HG02973 (cell line): ENCODE results near the gene ZMYM2.
A peak's percentile ranks its signal among the peaks of the same experiment; 100 is the strongest.
"Not testable (repeated sequence)": the region's sequence is repeated elsewhere in the genome, so short reads cannot be mapped to it uniquely, and the experiment has no call there.

Source experiments
- ATAC-seq: cut with Tn5 transposase; IDR thresholded peaks from one replicate; pipeline ENCODE4 v1.9.1; 2021; ENCODE audit warnings: moderate library complexity; ENCODE audit not compliant: unreplicated experiment

ZMYM2 gene

DNA sequence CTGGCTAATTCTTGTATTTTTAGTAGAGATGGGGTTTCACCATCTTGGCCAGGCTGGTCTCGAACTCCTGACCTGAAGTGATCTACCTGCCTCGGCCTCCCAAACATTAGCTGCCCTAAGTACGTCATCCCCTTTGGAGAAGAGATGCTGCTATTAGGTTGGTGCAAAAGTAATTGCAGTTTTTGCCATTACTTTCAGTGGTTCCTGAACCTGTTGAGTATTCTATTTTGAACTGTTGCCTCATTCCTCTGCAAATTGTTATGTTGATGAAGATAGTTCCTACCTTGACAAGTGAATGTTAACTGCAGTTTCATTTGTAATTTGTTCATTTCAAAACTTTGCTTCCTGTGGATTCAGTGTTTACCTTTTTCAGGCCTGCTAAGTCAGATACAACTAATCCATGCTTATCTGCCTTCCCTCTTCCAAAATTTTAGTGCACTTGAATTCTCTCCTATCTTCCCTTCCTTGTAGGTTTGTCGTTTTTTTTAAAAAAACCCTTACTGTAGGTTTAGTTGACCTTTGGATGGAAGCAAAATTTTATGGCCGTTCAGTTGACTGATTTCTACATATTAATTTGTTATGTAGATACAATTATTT is 24.0 kb downstream of the ZMYM2 start:
- ATAC-seq, result no peak

DNA sequence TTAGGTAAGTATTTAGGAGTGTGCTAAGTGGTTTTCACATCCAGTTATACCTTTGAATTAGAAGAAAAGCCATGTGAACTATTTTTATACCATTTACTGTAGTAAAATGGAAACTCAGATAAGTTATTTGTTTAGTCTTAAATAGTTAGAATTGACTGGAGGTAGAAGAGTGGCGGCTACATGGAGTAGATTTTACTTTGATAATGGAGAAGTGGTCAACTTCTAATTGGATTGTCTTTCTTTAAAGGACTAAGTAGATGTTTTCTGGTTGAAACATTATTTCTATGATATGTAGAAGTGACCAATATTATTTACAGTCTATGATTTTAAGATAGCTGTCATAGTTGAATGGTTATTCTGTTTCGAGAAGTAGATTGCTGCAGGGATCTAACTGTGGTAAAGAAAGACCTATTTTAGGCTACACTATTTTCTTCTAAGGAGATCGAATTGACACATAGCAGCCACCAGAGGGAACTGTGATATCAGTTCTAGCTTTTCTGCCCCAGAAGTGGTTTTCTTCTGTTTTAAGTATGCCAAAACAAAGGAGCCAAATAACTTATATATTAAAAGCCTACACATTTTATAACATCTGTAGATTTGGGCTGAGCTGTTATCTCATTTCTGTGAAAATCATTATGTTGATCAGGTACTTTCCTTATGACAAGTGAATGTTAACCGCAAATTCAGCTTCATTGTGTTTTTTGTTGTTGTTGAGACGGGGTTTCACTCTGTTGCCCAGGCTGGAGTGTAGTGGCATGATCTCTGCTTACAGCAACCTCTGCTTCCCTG is 26.1 kb downstream of the ZMYM2 start:
- ATAC-seq, result peak; percentile 68

DNA sequence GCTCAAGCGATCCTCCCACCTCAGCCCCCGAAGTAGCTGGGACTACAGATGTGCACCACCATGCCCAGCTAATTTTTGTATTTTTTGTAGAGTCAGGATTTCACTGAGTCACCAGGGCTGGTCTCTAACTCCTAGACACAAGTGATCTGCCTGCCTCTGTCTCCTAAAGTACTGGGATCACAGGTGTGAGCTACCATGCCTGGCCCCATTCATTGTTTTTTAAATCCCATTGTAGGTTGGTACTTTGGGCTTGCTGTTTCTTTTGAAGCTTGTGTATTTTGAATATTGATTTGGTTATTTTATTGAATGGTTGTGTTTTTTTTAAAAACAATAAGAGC is 26.7 kb downstream of the ZMYM2 start:
- ATAC-seq, result no peak

DNA sequence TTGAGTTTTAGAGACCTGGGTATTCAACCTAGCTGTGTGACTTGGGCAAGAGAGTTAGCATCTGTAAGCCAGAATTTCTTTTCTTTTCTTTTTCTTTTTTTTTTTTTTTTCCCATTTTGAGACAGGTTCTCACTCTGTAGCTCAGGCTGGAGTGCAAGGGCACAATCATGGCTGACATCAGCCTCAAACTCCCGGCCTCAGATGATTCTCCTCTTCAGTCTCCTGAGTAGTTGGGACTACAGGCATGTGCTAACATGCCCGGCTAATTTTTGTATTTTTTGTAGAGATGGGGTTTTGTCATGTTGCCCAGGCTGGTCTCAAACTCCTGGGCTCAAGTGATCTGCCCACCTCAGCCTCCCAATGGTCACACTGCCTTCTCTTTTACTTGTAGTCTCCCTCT is 33.0 kb downstream of the ZMYM2 start:
- no peak for ATAC-seq

DNA sequence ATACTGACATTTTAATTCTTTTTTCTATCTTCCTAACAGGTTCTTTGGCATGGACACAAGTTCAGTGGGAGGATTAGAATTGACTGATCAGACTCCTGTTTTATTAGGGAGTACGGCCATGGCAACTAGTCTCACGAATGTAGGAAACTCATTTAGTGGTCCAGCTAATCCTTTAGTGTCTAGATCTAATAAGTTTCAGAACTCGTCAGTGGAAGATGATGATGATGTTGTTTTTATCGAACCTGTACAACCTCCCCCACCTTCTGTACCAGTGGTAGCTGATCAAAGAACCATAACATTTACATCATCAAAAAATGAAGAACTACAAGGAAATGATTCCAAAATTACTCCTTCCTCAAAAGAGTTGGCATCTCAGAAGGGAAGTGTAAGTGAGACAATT is 34.5 kb downstream of the ZMYM2 start:
- no peak for ATAC-seq

DNA sequence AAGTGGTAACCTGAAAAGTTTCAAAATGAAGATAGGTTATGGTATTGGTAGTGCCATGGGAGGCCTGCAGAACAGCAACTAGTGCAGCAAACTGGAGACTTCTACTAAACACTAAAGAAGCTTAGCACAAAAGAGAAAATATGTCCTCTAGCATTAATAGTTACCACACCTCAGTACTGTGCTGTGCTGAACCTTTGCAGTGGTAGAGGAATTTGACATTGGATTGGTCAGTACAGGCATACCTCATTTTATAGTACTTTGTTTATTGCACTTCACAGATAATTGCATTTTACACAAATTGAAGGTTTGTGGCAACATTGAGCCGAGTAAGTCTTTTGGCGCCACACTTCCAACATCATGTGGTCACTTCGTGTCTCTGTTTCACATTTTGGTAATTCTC is 40.4 kb downstream of the ZMYM2 start:
- ATAC-seq, result no peak

DNA sequence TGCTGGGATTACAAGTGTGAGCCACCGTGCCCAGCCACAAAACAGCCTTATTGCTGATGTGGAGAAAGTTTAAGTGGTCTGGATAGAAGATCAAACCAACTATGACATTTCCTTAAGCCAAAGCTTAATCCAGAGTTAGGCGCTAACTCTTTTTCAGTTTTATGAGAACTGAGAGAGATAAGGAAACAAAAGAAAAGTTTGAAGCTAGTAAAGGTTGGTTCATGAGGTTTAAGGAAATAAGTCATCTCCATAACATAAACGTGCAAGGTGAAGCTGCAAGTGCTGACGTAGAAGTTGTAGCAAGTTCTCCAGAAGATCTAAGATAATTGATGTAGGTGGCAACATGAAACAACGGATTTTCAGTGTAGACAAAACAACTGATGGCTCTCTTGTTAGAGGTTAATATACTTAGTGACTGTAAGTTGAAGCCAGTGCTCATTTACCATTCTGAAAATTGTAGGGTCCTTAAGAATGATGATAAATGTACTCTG is 41.6 kb downstream of the ZMYM2 start:
- no peak for ATAC-seq

DNA sequence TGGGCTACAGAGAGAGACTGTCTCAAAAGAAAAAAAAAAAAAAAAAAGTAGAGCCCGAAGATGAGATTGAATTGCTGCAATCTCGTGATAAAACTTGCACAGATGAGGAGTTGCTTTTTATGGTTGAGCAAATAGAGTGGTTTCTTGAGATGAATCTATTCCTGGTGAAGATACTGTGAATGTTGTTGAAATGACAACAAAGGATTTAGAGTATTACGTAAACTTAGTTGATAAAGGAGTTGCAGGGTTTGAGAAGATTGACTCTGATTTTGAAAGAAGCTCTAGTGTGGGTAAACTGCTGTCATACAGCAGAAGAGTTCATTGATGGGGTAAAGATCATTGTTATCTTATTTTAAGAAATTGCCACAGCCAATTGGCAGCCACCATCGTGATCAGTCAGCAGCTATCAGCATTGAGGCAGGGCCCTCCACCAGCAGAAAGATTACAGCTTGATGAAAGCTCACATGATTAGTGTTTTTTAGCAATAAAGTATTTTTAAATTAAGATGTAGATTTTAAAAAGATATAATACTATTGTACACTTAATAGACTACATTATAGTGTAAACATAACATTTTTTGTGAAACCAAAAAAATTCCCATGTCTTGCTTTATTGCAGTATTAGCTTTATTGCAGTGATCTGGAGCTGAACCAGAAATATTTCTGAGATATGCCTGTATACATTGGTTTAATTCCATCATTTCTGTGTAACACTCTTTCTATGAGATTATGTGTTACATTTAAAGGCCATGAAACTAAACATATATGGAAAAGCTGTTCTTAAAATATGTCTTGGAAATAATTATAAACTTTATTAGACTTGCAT is 43.1 kb downstream of the ZMYM2 start:
- no peak for ATAC-seq

DNA sequence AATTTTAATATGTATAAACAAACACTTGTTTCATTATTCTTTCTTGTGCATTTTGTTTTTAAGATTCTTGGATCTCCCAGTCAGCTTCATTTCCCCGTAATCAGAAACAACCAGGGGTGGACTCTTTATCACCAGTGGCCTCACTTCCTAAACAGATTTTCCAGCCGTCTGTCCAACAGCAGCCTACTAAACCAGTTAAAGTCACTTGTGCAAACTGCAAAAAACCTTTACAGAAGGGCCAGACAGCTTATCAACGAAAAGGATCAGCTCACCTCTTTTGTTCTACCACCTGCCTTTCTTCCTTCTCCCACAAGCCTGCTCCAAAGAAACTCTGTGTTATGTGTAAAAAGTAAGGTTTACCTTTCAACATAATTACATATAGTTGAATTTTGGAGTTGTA is 44.3 kb downstream of the ZMYM2 start:
- no peak for ATAC-seq

DNA sequence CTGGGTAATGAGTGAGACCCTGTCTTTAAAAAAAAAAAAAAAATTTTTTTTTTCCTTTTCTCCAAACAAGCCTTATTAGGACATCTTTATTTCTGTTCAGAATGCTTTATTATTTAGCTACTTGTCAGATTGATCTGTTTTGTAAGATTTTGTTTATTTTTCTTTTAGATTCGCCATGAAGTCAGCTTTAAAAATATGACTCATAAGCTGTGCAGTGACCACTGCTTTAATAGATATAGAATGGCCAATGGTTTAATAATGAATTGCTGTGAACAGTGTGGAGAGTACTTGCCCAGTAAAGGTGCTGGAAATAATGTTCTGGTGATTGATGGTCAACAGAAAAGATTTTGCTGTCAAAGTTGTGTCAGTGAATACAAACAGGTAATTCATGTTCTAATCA is 47.7 kb downstream of the ZMYM2 start:
- no peak for ATAC-seq

DNA sequence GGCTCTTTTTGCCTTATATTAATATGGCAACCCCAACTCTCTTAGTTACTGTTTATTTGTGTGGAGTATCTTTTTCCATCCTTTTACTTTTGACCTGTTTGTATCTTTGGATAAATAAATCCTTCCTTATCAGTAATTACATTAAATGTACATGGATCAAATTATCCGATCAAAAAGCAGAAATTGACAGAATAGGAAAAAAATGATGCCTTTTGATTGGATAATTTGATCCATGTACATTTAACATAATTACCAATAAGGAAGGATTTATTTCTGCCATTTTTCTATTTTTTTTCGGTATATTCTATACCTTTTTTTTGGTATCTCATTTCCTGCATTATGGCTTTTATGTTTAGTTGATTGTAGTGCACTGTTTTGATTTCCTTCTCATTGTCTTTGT is 57.2 kb downstream of the ZMYM2 start:
- ATAC-seq, result no peak

DNA sequence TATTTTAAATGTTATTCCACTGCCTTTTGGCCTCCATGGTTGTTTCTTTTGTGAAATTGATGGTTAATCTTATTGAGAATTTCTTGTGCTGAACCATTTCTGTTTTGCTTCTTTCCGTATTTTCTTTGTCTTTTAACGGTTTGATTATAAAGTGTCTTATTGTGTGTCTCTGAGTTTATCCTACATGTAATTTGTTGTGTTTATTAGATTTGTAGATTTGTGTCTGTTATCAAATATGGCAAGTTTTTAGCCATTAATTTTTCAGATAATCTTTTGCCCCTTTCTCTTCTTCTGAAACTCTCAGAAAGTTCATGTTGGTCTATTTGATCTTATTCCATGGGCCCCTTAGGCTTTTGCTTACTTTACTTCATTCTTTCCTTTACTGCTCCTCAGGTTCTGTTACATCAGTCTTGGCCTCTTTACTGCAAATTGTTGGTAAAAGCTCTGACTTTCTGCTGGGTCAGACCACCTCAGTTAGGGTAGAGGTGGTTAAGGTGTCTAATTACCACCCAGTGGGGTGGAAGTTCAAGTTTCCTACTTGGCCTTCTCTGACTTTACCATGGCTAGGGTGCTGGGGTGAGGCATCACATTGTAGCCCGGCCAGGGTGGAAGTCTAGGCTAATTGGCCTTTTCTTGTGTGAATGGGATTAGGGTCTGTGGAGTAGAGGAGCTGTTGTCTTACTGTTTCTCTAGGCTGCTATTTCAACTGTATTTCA is 58.3 kb downstream of the ZMYM2 start:
- no peak for ATAC-seq

DNA sequence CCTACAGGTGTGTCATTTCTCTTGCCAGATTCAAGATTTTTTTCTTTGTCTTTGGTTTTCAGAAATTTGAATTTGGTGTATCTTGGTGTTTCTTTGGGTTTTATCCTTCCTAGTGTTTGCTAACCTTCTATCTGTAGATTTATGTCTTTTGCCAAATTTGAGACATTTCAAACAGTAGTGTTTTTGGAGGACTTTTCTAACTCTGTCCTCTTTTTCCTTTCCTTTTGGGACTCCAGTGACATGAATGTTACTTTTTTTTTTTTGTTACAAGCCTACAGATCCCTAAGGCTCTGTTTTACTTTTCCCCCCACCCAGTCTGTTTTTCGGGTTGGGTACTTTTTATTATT is 58.8 kb downstream of the ZMYM2 start:
- ATAC-seq, result no peak

DNA sequence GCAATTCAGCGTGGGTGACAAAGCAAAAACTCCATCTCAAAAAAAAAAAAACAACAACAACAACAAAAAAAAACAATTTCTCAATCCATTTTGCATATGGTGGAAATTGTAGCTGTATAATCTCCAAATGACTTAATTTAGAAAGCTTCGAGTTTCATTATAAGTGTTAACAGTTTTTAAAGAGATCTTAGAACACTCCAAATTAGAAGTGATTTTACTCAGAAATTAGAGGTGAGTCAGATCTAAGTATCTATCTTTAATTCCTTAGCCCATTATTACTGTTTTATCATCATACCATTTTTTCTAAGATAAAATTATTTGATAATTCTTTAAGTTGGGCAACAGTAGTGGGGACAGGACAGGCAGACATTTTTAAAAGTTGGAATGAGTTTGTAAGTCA is 60.5 kb downstream of the ZMYM2 start:
- ATAC-seq, result peak; percentile 61

DNA sequence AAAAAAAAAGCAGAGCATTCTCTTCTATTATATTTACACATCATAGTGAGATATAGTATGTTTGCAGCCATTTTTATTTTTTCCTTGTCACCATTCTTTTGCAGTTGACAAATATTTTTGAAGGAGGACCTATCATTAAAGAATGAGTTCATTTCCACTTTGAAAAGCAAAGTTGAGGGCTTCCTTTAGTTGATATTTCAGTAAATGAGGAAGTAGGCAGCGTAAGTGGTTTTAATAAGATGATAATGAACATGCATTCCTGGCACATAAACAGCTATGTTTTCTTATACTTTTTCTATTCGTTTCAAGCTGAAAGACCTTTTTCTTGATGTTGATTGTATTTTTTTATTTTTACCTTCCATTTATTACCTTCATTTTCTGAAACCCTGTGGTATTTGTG is 66.2 kb downstream of the ZMYM2 start:
- ATAC-seq, result no peak

DNA sequence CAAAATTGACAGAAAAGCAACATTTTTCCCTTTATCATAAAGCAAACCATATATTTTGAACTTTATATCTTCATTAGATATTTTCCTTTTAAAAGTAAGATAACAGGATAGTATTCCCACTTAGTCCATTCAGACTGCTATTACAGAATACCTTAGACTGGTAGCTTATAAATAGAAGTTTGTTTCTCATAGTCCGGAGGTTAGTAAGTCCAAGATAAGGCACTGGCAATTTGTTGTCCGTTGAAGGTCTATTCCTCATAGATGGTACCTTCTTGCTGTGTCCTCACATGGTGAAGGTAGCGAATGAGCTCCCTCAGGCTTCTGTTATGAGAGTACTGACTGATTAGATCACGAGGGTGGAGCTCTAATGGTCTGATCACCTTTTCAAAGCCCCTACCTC is 70.4 kb downstream of the ZMYM2 start:
- no peak for ATAC-seq

DNA sequence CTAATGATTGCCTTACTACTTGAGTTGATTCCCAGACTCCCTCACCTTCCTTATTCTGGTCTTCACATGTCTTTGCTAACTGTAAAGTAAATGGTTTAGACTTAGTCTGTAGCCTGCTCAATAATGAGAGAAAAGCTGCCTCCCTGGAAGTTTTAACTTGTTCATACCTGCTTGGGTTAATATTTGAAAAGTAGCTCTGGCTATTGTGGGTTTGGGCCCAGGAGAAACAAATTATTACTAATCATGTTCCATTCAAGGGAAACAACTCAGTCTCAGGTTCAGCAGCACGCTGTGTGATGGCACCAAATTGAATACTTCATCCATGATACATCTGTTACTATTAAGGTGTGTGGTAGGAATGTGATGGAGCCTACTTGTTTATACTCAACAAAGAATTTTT is 75.0 kb downstream of the ZMYM2 start:
- ATAC-seq, result no peak

DNA sequence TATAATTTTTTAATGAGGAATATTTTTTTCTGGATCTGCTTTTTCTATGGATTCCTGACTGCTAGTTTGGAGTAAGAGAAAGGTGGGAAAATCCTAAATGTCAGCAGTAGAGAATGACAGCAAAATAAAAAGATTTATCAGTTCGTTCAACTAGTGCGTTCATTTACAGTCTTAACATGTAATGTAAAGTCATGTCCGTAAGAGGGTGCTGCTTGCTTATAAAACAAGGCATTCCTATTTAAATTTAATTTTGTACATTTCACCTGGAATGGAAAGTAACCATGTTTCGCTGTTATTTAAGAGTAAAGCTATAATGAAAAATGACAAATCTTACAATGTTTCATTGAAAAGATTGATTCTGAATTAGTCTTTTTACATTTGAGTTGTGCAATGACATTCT is 76.6 kb downstream of the ZMYM2 start:
- no peak for ATAC-seq

DNA sequence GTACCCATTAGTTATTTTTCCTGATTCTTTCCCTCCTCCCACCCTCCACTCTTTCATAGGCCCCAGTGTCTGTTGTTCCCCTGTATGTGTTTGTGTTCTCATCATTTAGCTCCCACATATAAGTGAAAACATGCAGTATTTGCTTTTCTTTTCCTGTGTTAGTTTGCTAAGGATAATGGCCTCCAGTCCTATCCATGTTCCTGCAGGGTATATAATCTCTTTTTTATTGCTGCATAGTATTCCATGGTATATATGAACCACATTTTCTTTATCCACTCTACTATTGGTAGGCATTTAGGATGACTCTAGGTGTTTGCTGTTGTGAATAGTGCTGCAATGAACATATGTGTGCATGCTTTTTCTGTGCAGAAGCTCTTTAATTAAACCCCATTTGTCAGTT is 79.4 kb downstream of the ZMYM2 start:
- no peak for ATAC-seq

DNA sequence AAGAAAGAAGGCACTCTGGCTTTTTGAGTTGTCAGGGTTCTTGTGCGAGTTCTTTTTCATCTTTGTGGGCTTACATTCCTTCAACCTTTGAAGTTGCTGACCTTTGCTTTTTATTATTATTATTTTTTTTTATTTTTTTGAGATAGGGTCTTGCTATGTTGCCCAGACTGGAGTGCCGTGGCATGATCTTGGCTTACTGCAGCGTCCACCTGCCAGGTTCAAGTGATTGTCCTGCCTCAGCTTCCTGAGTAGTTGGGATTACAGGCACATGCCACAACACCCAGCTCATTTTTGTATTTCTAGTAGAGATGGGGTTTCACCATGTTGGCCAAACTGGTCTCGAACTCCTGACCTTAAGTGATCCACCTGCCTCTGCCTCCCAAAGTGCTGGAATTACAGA is 84.1 kb downstream of the ZMYM2 start:
- ATAC-seq, result not testable (repeated sequence)

DNA sequence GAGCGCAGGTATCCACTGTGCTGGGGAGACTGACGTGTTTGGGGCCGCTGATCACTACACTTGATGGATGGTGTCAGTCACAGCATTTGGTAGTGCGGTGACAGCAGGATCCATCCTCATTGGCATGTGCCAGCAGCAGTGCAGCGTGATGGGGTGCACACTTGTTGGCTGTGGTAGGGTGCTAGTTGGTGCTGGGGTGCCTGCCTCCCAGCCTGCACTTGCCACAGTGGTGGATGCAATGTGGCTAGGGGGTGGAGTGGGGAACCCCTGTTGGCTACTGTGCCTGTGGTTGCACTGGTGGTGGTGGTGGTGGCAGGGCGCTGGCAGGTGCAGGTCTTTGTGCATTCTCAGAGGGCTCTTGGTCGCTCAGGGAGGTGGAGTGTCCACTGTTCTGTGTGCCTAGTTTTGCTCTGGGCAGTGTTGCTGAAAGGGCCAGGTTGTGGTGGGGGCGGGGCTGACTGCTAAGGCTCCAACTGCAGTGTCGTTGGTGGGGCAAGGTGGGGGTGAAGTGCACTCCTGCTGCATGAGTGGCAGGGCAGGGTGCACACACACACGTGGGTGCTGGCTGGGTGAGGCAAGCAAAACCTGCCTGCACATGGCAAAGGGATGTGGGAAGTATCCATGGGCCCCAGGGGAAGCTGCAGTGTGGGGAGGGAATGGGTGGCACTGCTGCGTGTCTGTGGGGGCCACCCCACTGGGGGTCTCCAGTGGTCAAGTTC is 84.8 kb downstream of the ZMYM2 start:
- ATAC-seq, result no peak
